Globus pallidus (tissue), 1 donor: ENCODE results near the gene DNASE1L1.
A peak's percentile ranks its signal among the peaks of the same experiment; 100 is the strongest.

Source experiments
- DNase-seq: peaks from one replicate; pipeline ENCODE4 v3.0.0-alpha.2; 2015; ENCODE audit warnings: low spot score

DNASE1L1 gene

GRCh38 chrX:154382483-154383069 lies 26.5 kb downstream of the DNASE1L1 start:
- no peak for DNase-seq

- DNase-seq = no peak
These were observed 27.8 kb downstream of the DNASE1L1 start for GRCh38 chrX:154381271-154381670.

GRCh38 chrX:154380787-154381186 lies 28.3 kb downstream of the DNASE1L1 start:
- no peak for DNase-seq

- no peak for DNase-seq
These were observed 28.9 kb downstream of the DNASE1L1 start for GRCh38 chrX:154380153-154380552.

- no peak for DNase-seq
These were observed 29.5 kb downstream of the DNASE1L1 start for GRCh38 chrX:154379569-154379951.

GRCh38 chrX:154378799-154379568 lies 30.1 kb downstream of the DNASE1L1 start, which contains the start of gene EMD:
Gene EMD, plus strand, starts transcription at chrX:154379295. Its CDS starts 190 bp downstream, at chrX:154379485.
- peak; percentile 96 for DNase-seq

- no peak for DNase-seq
These were observed 30.8 kb downstream of the DNASE1L1 start for GRCh38 chrX:154378059-154378798.

- no peak for DNase-seq
These were observed 32.3 kb downstream of the DNASE1L1 start for GRCh38 chrX:154376774-154377173.

GRCh38 chrX:154375156-154375504 lies 33.9 kb downstream of the DNASE1L1 start:
- no peak for DNase-seq

GRCh38 chrX:154374313-154375155 lies 34.5 kb downstream of the DNASE1L1 start, which contains the start of gene FLNA:
Gene FLNA, minus strand, starts transcription at chrX:154374634. Its CDS starts 3,389 bp downstream, at chrX:154371245.
- DNase-seq = no peak

GRCh38 chrX:154373340-154374306 lies 35.4 kb downstream of the DNASE1L1 start:
- no peak for DNase-seq

GRCh38 chrX:154372612-154373022 lies 36.4 kb downstream of the DNASE1L1 start:
- DNase-seq = no peak

GRCh38 chrX:154371789-154372300 lies 37.2 kb downstream of the DNASE1L1 start:
- no peak for DNase-seq

GRCh38 chrX:154371017-154371788 lies 37.9 kb downstream of the DNASE1L1 start:
- DNase-seq = peak; percentile 88

GRCh38 chrX:154370300-154371016 lies 38.6 kb downstream of the DNASE1L1 start:
- DNase-seq = no peak

GRCh38 chrX:154369449-154370299 lies 39.4 kb downstream of the DNASE1L1 start:
- DNase-seq = no peak

GRCh38 chrX:154368630-154369448 lies 40.2 kb downstream of the DNASE1L1 start:
- no peak for DNase-seq
